Inferior parietal cortex (tissue), 1 donor: Measurements from ENCODE around the gene SFRP4.
A peak's percentile ranks its signal among the peaks of the same experiment; 100 is the strongest.
"Not testable (repeated sequence)": the region's sequence is repeated elsewhere in the genome, so short reads cannot be mapped to it uniquely, and the experiment has no call there.

Experiments used
- DNase-seq: peaks from one replicate; pipeline ENCODE4 v3.0.0-alpha.2; 2016; ENCODE audit errors: extremely low spot score

Gene SFRP4

DNA sequence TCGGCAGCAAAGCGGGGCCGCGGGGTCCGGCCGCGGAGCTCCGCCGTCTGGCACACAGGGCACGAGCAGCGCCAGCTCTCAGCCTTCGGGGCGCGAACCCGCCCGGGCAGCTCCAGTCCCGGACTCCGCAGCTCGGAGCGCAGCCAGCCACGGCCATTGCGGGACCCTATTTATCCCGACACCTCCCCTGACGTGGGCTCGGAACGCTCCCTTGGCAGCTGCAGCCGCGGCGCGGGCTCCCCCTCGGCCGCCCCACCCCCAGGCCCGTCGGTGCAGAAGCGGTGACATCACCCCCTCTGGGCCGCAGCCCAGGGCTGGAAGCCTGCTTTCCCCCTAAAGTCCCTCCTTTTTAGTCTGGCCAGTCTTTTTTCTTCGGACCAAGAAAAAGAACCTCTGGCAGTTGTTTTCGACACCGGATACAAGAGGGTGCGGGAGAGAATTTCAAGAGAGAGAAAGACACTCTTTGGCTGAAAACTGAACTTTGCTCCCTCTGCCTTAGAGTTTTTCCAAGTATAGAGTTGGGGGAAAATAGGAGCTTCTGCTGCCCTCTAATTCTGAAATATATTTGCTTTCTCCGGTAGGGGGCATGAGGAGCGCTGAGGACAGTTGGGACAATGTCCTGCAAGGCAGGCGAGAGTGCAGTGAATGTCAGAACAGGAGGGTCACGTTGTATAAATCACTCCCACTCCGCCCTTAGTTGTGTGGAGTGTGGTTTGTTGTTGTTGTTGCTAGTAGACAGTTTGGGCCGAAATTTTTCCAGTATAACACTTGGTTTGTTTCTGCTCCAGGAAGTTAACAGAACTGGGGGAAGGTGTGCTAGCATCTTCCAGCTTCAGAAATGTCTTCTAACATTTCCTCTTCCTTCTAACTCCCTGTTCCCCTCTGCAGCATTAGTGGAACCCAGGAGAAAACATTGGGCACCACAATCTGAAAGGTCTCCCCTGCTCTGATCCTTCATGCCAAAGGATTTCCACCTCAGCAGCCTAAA, at the start of gene SFRP4:
TSS of gene SFRP4 (minus strand) at position 145 of the 988 bp plus-strand sequence. CDS start 280 bp downstream, outside the sequence.
- DNase-seq, result peak; percentile 68

DNA sequence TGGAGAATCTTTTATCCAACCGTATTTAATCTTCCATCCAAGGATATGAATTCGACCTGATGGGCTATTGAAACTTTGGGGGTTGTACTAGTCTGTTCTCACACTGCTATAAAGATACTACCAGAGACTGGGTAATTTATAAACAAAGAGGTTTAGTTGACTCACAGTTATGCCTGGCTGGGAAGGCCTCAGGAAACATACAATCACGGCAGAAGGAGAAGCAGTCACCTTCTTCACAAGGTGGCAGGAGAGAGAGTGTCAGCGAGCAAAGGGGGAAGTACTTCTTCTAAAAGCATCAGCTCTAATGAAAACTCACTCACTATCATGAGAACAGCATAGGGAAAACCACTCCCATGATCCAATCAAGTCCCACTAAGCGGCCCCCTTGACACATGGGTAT, 47.6 kb upstream of the SFRP4 start:
- no peak for DNase-seq

DNA sequence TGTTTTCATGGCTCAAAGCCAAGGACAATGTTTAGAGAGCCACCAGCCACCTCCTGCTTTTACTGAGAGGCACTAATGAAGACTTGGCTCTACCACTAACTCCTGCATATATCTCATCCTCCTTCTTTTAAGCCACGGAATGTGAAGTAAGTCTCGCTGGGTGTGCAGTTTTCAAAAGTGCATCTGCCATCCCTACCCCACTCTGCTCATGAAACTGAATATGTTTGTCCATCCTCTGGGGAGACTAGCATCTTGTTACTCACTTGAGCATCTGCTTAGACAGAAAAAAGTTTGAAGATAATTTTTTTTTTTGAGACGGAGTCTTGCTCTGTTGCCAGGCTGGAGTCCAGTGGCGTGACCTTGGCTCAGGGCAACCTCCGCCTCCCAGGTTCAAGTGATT, 44.6 kb upstream of the SFRP4 start:
- DNase-seq, result no peak

DNA sequence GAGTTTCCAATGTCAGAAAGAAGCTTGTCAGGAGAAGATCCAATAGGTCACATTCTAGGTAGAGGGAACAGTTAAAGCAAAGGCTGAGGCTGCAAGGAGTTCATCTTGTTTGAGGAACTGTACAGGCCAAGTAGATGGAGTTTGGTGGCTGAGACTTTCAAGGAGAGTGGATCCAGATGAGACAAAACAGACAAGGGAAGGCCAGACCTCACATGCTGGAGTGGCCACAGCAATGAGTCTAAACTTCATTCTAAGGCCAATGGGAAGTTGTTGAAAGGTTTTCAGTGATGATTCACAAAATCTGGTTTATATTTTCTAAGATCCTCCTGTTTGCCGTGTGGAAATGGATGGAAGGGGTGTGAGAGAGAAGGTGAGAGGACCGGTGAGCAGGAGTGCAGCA, 43.9 kb upstream of the SFRP4 start:
- no peak for DNase-seq

- DNase-seq, result no peak
These were observed 40.8 kb upstream of the SFRP4 start for GRCh38 chr7:37957221-37957970.

DNA sequence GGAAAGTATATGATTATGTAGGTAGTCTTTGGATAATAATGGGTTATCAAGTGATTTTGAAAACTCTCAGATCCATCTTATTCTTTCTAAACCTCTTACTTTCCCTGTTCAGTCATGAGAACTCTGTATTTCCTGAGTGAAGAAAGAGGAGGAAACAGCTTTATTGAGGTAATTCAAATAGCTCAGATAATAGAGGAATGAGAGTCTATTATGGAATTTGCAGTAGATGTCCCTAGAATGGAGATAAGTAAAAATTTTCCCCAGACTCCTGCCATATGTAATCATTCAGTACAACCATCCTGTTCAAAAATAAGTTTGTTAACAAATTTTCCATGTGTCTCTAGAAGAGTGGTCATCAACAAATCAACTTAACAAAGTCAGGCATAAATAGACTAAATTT, 40.2 kb upstream of the SFRP4 start:
- DNase-seq, result no peak

GRCh38 chr7:37954217-37954616, 37.6 kb upstream of the SFRP4 start:
- not testable (repeated sequence) for DNase-seq

DNA sequence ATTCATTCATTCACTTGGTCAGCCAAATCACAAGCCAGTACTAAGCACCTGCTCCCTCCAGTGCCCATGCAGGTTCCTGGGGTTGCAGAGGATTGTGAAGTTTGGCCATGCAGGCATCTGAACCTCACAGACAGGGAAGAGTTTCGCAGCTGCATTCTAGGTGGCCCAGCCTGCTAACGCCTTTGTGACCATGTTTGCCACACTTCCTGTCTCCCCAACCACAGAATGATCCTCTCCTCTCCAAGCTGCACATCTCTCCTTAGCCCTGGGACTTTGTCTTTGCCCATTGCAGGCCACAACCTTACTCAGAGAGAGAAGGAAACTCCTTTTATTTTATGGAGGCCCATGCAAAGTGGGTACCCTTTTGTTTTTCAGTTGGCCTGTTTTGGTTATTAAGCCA, 35.6 kb upstream of the SFRP4 start:
- DNase-seq, result no peak

DNA sequence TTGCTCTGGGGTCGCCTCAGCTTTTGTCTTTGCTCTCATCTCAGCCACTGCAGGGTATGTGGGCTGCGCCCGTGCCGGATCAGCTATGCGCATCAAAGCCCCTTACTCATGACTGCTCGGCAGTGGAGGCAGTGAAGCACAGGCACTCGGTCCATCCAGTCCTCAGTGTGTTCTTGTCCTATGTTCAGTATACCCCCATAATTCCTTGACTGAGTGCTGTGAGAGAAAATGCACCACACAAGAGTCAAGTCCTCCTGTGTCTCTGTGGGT, 31.3 kb upstream of the SFRP4 start:
- DNase-seq, result no peak

DNA sequence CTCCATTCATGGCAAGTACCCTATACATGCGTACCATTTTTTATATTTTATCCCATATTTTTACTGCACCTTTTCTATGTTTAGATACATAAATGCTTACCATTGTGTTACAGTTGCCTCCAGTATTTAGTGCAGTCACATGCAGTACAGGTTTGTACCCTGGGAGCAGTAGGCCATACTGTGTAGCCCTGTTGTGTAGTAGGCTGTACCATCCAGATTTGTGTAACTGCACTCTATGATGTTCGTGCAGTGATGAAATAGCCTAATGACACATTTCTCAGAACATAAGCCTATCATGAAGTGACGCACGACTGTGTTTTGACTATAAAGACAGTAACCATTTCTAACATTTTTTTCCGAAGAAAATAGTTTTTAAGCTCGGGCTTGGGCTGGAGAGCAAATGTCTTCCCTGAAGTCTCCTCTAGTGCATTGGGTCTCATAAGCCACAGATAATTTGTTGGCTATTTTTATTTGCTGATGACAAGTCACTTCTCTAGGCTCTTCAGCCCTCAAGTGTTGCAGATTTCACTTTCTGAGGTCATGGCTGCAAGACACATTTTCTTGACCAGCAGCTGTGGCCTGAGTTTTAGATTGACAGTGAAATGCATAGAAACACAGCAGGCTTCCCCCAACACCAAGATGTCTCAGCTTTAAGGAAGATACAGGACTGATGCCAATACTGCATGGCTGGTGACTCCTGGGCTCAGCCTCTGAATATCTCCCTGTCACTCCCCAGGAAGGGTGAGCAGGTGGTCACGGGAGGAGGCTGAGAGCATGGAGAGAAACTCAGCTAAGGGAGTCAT, 30.7 kb upstream of the SFRP4 start:
- DNase-seq, result no peak

- DNase-seq, result no peak
These were observed 28.7 kb upstream of the SFRP4 start for GRCh38 chr7:37945336-37945735.

DNA sequence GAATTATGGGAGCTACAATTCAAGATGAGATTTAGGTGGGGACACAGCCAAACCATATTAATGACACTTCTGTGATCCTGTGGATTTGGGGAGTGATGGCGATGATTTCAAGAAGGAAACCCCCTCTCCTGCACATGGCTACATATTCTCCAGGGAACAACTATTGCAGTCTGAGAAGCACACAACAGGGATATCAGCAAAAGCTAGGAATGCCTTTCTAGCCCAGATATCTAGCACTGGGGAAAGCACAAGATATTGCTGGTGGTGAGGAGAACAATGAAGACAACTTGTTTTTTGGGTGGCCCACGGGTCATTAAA, 28.1 kb upstream of the SFRP4 start:
- no peak for DNase-seq

GRCh38 chr7:37943905-37944736, 27.5 kb upstream of the SFRP4 start:
- no peak for DNase-seq

DNA sequence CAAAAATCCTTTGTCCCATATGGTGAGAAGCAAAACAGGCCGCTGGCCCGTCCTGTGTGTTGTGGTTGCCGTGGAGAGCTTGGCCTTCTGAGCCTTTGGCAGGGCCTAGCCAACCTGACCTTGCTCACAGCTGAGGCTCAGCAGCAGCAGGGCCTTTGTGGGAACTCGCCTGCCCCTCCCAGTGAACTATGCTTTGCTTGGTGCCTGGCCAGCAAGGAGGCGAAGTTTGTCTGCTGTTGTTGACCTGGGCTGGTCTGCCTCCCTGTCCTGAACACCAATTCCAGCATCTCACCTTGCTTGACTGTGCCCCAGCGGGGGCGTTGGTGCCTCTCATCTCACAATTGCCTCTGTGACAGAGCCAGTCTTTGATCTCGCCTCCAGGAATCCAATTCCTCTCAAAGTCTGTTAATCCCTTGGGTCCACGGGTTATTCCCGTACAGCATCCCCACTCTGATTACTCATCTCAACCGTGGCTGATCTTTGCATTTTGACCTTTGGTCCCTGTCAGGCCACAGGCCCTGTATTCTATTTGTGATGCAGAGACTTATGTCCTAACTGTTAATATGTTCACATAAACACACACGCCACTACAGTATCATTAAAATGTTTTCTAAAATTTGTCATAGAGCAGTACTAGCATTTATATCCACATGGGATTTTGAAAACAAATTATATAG, 26.5 kb upstream of the SFRP4 start:
- DNase-seq, result no peak

GRCh38 chr7:37933018-37933566, 16.5 kb upstream of the SFRP4 start:
- DNase-seq, result no peak

DNA sequence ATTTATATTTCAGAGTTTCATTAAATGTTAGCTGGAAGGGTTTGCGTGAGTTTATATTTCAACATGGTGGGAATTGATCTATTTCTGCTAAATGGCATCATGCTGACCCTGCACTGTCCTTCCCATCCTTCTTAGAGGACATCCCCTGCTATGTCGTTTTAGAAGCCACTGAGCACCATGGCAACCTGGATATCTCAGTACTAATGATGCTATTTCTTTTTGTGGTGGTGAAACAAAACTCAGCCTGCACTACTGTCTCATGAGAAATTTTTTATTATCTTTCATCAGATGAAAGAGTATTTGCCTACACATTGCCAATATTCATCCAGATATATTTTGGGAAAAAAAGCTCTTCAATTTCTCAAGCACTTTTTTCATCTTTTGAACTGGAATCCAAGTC, 15.9 kb upstream of the SFRP4 start:
- DNase-seq, result no peak

DNA sequence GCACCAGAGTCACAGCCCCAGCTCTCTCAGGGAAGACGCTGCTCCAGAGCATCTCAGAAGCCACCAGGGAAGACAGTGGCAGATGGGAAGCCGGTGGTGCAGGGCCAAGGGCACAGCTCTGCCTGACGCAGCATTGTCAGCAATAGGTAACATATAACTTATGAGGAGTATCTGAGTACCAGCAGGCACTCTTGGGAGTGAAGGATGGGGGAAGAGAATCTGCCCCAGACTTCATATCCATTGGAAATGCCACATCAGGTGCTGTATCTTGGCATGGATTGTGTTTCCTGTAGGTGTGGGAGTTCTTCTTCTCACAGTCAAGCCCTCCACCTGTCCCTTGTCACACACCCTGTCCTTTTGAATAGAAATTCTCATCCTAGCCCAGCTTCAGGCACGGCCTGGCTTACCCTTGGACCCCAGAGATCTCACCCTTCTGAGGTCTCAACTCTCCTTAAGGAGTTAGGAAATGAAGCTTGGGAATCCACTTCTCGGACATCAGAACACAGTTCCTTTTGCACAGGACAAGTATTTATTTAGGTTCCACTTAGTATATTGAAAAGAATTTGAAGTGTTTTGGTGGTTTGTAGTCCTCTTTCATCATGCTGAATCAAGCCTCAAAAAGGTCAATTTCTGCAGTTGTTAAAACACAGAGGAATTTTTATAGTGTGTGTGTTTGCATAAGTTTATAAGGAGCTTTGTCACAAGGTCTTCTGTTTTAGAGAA, 13.8 kb upstream of the SFRP4 start:
- DNase-seq, result no peak

GRCh38 chr7:37928878-37929277, 12.3 kb upstream of the SFRP4 start:
- DNase-seq, result no peak

DNA sequence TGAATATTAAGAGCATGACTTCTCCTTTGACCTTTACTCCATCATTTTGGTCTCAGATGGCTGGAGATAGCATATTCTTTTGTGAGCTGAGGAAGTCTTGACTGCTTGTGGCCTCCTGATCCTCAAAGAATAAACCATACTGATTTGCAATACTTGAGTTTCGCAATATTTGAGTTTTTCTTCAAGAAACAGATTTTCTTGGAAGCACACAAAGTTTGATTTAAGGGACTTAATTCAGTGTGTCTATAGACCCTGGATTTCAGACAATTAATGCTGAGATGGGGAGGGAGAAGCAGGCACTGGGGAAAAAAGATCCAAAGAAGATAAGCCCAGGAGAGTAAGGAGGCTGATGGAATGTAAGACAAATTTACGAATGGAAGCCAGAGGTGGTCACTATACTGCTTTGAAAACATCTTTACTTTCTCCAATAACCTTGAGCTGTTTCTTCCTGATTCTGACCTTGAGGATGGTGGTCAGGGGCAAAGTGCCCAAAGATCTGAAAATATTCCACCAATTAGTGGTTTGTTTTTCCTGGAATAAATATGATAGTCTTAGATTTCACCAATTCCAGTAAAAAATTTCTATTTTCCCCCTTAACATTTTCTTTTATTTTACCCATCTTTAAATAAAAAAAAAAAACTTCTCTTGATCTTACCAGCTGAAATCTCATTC, 11.3 kb upstream of the SFRP4 start:
- no peak for DNase-seq
